ENCODE data around the gene MBD1.

GRCh38 chr18:50275503-50276036 is 5.8 kb downstream of the MBD1 start:
- no peak for TF ChIP-seq USF2 (IDR thresholded peaks at IDR 0.05; ENCODE audit: low read depth, low read length)
- TF ChIP-seq USF2 (CRISPR knock-in tag; IDR thresholded peaks at IDR 0.05; ENCODE audit: borderline replicate concordance), result no peak
- TF ChIP-seq NFATC3 (CRISPR knock-in tag; IDR thresholded peaks at IDR 0.05), result no peak

Measured in HepG2 (cell line).